Large intestine (tissue), 3 donors: ENCODE results near the gene VCP. TPM values are rescaled to one million over a fixed set of nuclear protein-coding genes. Genes with fewer than 3 reads are reported as not detected.

Experiments
- DNase-seq, 2 donors: peaks; one replicate each; pipeline versions ENCODE4 v3.0.0 to v3.0.0-alpha.2; 2013
- H3K27ac ChIP-seq: one replicate; pipeline ENCODE4 v1.5.1; 2013; ENCODE audit warnings: low read length
- H3K27me3 ChIP-seq: 2 replicates; pipeline ENCODE4 v1.6.1; 2013; ENCODE audit warnings: low read length; ENCODE audit not compliant: control insufficient read depth, insufficient read depth
- H3K36me3 ChIP-seq: 2 replicates; pipeline ENCODE4 v1.6.1; 2013; ENCODE audit warnings: low read length; ENCODE audit not compliant: control insufficient read depth, insufficient read depth
- H3K4me1 ChIP-seq: one replicate; pipeline ENCODE4 v1.6.1; 2013; ENCODE audit warnings: low read length; ENCODE audit not compliant: control insufficient read depth, insufficient read depth
- H3K4me3 ChIP-seq: one replicate; pipeline ENCODE4 v1.5.1; 2013; ENCODE audit warnings: low read length
- H3K9me3 ChIP-seq: one replicate; pipeline ENCODE4 v1.6.1; 2013; ENCODE audit warnings: mild to moderate bottlenecking, low read depth, low read length, moderate library complexity; ENCODE audit not compliant: control insufficient read depth
- WGBS: methylation state at CpG from one replicate; pipeline ENCODE4 v1.1.5; 2013; ENCODE audit warnings: low lambda C conversion rate; ENCODE audit not compliant: insufficient coverage; 5-methylcytosine and 5-hydroxymethylcytosine counted together
- polyA plus RNA-seq: library from polyadenylated mRNA; unstranded; fragments of 120-200 nt; gene quantifications from one replicate; pipeline ENCODE4 v1.2.1, GENCODE V29; 2013

The VCP gene
- polyA plus RNA-seq, 1 donor = 189 TPM

DNA sequence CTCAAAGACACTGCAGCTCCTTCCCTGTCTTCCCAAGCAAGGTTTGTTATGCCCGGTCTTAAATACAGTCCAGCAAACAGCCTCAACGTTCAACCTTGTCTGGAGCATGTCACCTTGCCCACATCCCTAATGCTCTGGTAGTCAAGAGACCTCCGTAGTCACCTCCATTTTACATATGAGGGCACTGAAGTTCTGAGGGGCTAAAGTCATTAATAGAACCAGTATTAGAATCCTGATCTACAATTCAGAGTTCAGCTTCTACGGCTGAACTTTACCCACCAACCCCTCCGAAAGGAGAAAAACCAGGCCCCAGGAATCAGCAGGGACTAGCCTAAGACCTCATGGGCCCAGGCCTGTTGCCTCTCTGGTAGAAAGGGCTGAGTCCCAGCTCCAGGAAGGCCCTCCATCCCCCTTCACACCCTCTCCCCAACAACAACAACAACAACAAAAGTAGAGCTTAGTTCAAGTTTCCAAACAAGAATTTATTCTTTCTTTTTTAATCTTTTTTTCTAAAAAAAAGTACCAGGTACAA, 31.3 kb upstream of the VCP start:
- WGBS = no CpG with 5 or more reads among the region's 5 CpGs
- H3K36me3 ChIP-seq = peaks cover 60% of the 10 kb centered on the region

DNA sequence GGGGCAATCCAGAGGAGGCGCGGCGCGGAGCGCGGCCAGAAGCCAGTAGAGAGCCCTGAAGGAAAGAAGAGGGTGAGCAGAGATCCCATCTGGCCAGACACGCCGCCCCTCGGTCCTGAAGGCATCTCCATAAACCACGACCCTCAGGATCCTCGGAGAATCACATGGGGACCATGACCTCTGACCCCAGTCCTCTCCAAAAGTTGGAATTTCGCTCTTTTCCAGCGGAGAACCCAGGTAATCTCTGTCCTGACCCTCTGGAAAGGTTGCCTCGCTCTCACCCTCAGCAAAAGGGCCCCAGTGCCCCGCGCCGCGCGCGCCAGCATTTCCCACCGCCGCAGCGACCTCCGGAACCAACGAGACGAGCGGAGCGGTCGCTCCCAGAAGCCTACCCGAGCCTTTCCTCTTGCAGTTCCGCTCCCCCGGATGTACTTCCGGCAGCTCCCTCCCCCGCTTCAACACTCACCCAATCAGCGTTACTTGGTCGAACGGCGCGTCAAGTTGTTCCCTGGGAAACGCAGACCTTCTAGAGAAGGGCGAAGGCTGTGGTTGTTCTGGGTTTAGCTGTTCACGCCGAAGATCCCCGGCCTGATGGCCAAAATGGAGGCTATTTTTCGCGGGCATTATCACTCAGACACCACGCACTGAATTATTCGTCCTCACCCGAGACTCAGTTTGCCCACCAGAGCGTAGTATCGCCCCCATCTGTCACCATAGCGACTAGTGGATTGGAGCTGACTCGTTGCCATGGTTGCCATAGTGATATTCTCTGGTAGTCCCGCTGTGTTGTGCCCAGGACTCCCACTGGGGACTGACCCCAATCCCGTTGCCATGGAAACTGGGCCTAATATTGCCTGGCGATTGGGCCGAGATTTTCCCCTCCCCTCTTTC, 30.6 kb upstream of the VCP start, which contains the start of gene STOML2:
STOML2 (minus strand) TSS at position 363 of the 891 bp plus-strand sequence; CDS start at position 326, 37 bp downstream.
- Histone ChIP-seq H3K27ac (peak within 1 kb of the TSS; percentile 68), H3K36me3 (peaks cover 56% of the 10 kb centered on the region), H3K4me3 (peak within 1 kb of the TSS; percentile 93), H3K4me1 (peaks cover 17% of the 10 kb centered on the region), H3K9me3 (no peaks in the 10 kb centered on the region), H3K27me3 (no peaks in the 10 kb centered on the region)
- WGBS = 0% methylated on average over 3 of the region's 57 CpGs
- peak; percentile 95 for DNase-seq

More for the DNA sequence above, 31.3 kb upstream of the VCP start:
- Histone ChIP-seq H3K27ac (peak overlapping the region; percentile 61), H3K4me1 (peaks cover 17% of the 10 kb centered on the region), H3K4me3 (peak overlapping the region; percentile 93), H3K9me3 (no peaks in the 10 kb centered on the region), H3K27me3 (no peaks in the 10 kb centered on the region)
- no peak for DNase-seq

GRCh38 chr9:35102465-35102768, 30.0 kb upstream of the VCP start:
- peak overlapping the region; percentile 93 for H3K4me3 ChIP-seq
- DNase-seq = no peak
- peak overlapping the region; percentile 68 for H3K27ac ChIP-seq
- peaks cover 17% of the 10 kb centered on the region for H3K4me1 ChIP-seq
- no peaks in the 10 kb centered on the region for H3K9me3 ChIP-seq
- WGBS = no CpG with 5 or more reads among the region's 10 CpGs
- H3K36me3 ChIP-seq = peaks cover 50% of the 10 kb centered on the region
- no peaks in the 10 kb centered on the region for H3K27me3 ChIP-seq

DNA sequence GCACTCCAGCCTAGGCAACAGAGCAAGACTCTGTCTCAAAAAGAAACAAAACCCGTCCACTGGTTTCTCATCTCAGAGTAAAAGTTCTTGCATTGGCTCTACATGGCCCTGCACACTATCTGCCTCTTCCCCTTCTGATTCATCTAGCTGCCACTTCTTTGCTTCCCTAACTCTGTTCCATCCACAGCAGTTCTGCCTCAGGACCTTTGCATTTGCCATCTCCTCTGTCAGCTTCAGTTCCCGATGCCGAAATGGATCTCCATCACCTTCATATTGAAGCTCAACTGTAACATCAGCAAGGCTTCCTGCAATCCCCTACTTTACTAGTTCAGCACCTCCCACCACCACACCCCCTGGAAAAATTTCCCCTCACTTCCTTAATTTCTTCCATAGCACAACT, 25.1 kb upstream of the VCP start:
- no CpG with 5 or more reads among the region's 3 CpGs for WGBS
- H3K4me3 ChIP-seq = no peak overlapping the region
- H3K27me3 ChIP-seq = no peaks in the 10 kb centered on the region

GRCh38 chr9:35096035-35096849, 23.8 kb upstream of the VCP start, which contains the start of gene PIGO:
TSS of gene PIGO (minus strand) at chr9:35096591. CDS start at chr9:35095565, 1,026 bp downstream.
- Histone ChIP-seq H3K27ac (peak within 1 kb of the TSS; percentile 98), H3K9me3 (no peaks in the 10 kb centered on the region), H3K27me3 (no peaks in the 10 kb centered on the region), H3K4me1 (peaks cover 1% of the 10 kb centered on the region), H3K4me3 (peak within 1 kb of the TSS; percentile 98), H3K36me3 (peaks cover 42% of the 10 kb centered on the region)
- no CpG with 5 or more reads among the region's 53 CpGs for WGBS
- peak; percentile 87 to 96 for DNase-seq

More for the DNA sequence above, 25.1 kb upstream of the VCP start:
- no peaks in the 10 kb centered on the region for H3K9me3 ChIP-seq
- H3K36me3 ChIP-seq = peaks cover 34% of the 10 kb centered on the region
- peaks cover 12% of the 10 kb centered on the region for H3K4me1 ChIP-seq
- DNase-seq = no peak
- no peak overlapping the region for H3K27ac ChIP-seq

GRCh38 chr9:35091536-35091935, 19.1 kb upstream of the VCP start:
- Histone ChIP-seq H3K27me3 (no peaks in the 10 kb centered on the region), H3K27ac (no peak overlapping the region), H3K9me3 (no peaks in the 10 kb centered on the region), H3K4me1 (no peaks in the 10 kb centered on the region), H3K36me3 (peaks cover 67% of the 10 kb centered on the region), H3K4me3 (no peak overlapping the region)
- DNase-seq = no peak
- no CpG with 5 or more reads among the region's 17 CpGs for WGBS

GRCh38 chr9:35089434-35089833, 17.0 kb upstream of the VCP start:
- Histone ChIP-seq H3K27me3 (no peaks in the 10 kb centered on the region), H3K36me3 (peaks cover 67% of the 10 kb centered on the region), H3K4me3 (no peak overlapping the region), H3K27ac (no peak overlapping the region), H3K9me3 (no peaks in the 10 kb centered on the region), H3K4me1 (no peaks in the 10 kb centered on the region)
- DNase-seq = no peak
- WGBS = 100% methylated on average over 2 of the region's 2 CpGs

DNA sequence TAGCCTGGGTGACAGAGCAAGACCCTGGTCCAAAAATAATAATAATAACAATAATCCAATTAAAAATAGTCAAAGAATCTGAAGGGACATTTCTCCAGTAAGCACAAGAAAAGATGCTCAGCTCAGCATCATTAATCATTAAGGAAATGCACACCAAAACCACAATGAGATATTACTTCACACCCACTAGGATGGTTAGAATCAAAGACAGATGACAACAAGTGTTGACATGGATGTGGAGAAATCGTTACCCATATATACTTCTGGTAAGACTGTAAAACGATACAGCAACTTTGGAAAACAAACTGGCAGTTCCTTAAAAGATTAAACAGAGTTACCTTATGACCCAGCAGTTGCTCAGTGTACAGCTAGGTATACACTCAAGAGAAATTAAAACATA, 12.7 kb upstream of the VCP start:
- Histone ChIP-seq H3K27me3 (no peaks in the 10 kb centered on the region), H3K36me3 (peaks cover 28% of the 10 kb centered on the region), H3K4me3 (no peak overlapping the region), H3K4me1 (no peaks in the 10 kb centered on the region), H3K27ac (no peak overlapping the region), H3K9me3 (no peaks in the 10 kb centered on the region)
- no CpG with 5 or more reads among the region's 2 CpGs for WGBS
- no peak for DNase-seq

GRCh38 chr9:35079426-35080341, 7.3 kb upstream of the VCP start, which contains the start of gene FANCG:
TSS of gene FANCG (minus strand) at chr9:35079942. CDS start at chr9:35079524, 418 bp downstream.
- Histone ChIP-seq H3K9me3 (no peaks in the 10 kb centered on the region), H3K4me3 (peak within 1 kb of the TSS; percentile 80), H3K27me3 (no peaks in the 10 kb centered on the region), H3K27ac (peak within 1 kb of the TSS; percentile 82), H3K4me1 (peaks cover 3% of the 10 kb centered on the region), H3K36me3 (peaks cover 25% of the 10 kb centered on the region)
- WGBS = no CpG with 5 or more reads among the region's 67 CpGs
- peak; percentile 85 to 95 for DNase-seq
